GM12878 (cell line): Measurements from ENCODE around the gene ZBTB5. TPM values are rescaled to one million over a fixed set of nuclear protein-coding genes. Genes with fewer than 3 reads are reported as not detected.

Experiments
- CREB1 ChIP-seq: IDR thresholded peaks from 2 replicates; pipeline ENCODE4 v1.6.1; 2012; ENCODE audit warnings: low read depth, mild to moderate bottlenecking, inconsistent platforms
- EP300 ChIP-seq, 2 experiments: fragments of 150-350 bp in 1 of 2; IDR thresholded peaks; 2 replicates each; pipeline ENCODE4 v1.6.1; 2011 to 2012; ENCODE audit warnings: low read depth in 2 of 2, low read length in 2 of 2, borderline replicate concordance in 1 of 2, improper control_type of control experiment in 1 of 2, inconsistent platforms in 1 of 2; ENCODE audit not compliant: control insufficient read depth in 1 of 2
- GATAD2B ChIP-seq: fragments of 450-650 bp; conservative IDR thresholded peaks from 2 replicates; pipeline ENCODE4 v1.6.1; 2017; ENCODE audit warnings: low read depth, mild to moderate bottlenecking, moderate library complexity
- HDGF ChIP-seq: fragments of 450-650 bp; IDR thresholded peaks from 2 replicates; pipeline ENCODE4 v1.6.1; 2016; ENCODE audit warnings: antibody characterized with exemption
- IKZF1 ChIP-seq: fragments of 450-650 bp; conservative IDR thresholded peaks from 2 replicates; pipeline ENCODE4 v1.6.1; 2017; ENCODE audit warnings: antibody characterized with exemption, mild to moderate bottlenecking
- IKZF2 ChIP-seq, 2 experiments: fragments of 450-650 bp; IDR thresholded peaks; 2 replicates each; pipeline ENCODE4 v1.6.1; 2017; ENCODE audit warnings: mild to moderate bottlenecking in 2 of 2, moderate library complexity in 2 of 2
- MTA2 ChIP-seq: fragments of 450-650 bp; IDR thresholded peaks from 2 replicates; pipeline ENCODE4 v1.6.1; 2016; ENCODE audit warnings: low read depth, mild to moderate bottlenecking, moderate library complexity
- MYB ChIP-seq: fragments of 150-350 bp; IDR thresholded peaks from 2 replicates; pipeline ENCODE4 v1.6.1; 2014; ENCODE audit warnings: mild to moderate bottlenecking, low read depth, low read length, borderline replicate concordance
- PAX5 ChIP-seq: IDR thresholded peaks from 2 replicates; pipeline ENCODE4 v1.6.1; 2011; ENCODE audit warnings: low read depth, low read length, borderline replicate concordance
- POLR2AphosphoS5 ChIP-seq: IDR thresholded peaks from 2 replicates; pipeline ENCODE4 v1.6.1; 2011; ENCODE audit warnings: mild to moderate bottlenecking, low read length, inconsistent platforms
- RBBP5 ChIP-seq: fragments of 200-600 bp; sonication (generic); conservative IDR thresholded peaks from 2 replicates; pipeline ENCODE4 v1.6.1; 2016
- SUPT20H ChIP-seq: IDR thresholded peaks from 2 replicates; pipeline ENCODE4 v1.6.1; 2011; ENCODE audit warnings: low read depth, mild to moderate bottlenecking, low read length, moderate library complexity, borderline replicate concordance; ENCODE audit not compliant: control insufficient read depth
- ZNF207 ChIP-seq: fragments of 450-650 bp; IDR thresholded peaks from 2 replicates; pipeline ENCODE4 v1.6.1; 2014; ENCODE audit warnings: antibody characterized with exemption, mild to moderate bottlenecking, borderline replicate concordance
- polyA plus RNA-seq, 11 experiments: library from polyadenylated mRNA; depleted of rRNA in 4 of 11; unstranded in 6 of 11; stranded (reverse) in 5 of 11; fragments of >200 nt; fragmentation: Nextera tagmentation in 4 of 11; fragmentation: Illumina TruSeq in 1 of 11; extraction: Ambion mirVana in 4 of 11; extraction: Trizol in 1 of 11; gene quantifications; 1 replicate in 1 of 11; 2 replicates in 10 of 11; pipeline versions ENCODE4 v1.2.1 to v1.2.3, GENCODE V29; 2011 to 2016; ENCODE audit warnings: inconsistent platforms in 2 of 11, missing spikeins in 2 of 11, low read depth in 1 of 11
- total RNA-seq, 4 experiments: library from RNA; depleted of rRNA in 3 of 4; stranded (reverse); fragments of >200 nt in 3 of 4; fragmentation: Illumina TruSeq in 1 of 4; extraction: Trizol in 1 of 4; gene quantifications; 2 replicates each; pipeline versions ENCODE4 v1.2.1 to v1.2.3, GENCODE V29; 2013 to 2021
- TF ChIP-seq, protein P1 (sequence below): fragments of 450-650 bp; IDR thresholded peaks from 2 replicates; pipeline ENCODE4 v1.6.1; 2016; ENCODE audit warnings: mild to moderate bottlenecking
- TF ChIP-seq, protein P2 (sequence below): fragments of 450-650 bp; conservative IDR thresholded peaks from 2 replicates; pipeline ENCODE4 v1.6.1; 2017; ENCODE audit warnings: mild to moderate bottlenecking, moderate library complexity

ZBTB5 gene
- total and polyA plus RNA-seq, 10 of the 15 experiments (the other 5 are each of a cell fraction or from before 2014, with no cell fraction given) = 1.4 to 32.5 (median 12.1) TPM

DNA sequence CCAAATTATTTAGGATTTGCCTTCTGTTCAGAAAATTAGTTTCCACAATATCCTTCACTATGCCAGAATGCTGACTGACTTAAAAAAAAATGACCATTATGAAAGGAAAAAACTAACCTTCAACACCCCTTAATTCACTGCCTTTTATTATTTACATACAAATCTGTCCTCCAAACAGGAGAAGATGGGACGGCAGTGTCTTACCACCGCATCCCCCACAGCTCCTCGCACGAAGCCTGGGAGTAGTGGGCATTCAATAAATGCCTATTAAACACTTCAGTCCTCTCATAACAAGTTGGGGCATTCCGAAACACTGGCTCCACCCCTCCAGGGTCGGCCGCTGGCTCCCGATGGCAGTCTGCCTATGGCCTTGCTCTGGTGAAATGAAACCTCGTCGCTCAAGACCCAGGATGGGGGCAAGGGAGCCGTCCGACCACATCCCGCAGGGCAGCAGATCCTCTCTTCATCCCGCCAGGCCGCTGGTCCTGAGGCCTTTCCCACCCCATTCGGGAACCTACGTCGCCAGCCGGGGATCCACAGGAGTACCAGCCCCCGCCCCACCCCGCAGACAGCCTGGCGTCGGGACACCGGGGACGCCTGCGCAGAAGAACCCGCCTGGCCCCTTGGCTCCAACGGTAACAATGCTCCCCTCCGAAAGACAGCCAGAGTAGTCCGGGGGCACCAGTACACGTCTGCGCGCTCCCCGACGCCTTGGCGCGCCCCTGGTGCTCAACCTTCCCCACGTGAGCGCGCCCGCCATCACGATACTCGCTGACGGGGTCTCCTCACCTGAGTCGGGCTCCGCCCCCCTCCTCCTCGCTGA lies 613 bp downstream of the ZBTB5 start (continued):
- 0 out of 2 replicates have a peak, but pooled peaks have one; percentile 28 for TF ChIP-seq MYB
- TF ChIP-seq PAX5 = 0 out of 2 replicates have a peak, but pooled peaks have one; percentile 14
- TF ChIP-seq, protein P1, sequence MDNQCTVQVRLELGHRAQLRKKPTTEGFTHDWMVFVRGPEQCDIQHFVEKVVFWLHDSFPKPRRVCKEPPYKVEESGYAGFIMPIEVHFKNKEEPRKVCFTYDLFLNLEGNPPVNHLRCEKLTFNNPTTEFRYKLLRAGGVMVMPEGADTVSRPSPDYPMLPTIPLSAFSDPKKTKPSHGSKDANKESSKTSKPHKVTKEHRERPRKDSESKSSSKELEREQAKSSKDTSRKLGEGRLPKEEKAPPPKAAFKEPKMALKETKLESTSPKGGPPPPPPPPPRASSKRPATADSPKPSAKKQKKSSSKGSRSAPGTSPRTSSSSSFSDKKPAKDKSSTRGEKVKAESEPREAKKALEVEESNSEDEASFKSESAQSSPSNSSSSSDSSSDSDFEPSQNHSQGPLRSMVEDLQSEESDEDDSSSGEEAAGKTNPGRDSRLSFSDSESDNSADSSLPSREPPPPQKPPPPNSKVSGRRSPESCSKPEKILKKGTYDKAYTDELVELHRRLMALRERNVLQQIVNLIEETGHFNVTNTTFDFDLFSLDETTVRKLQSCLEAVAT = peak; percentile 50; the same call in 1 of the 2 replicates
- TF ChIP-seq RBBP5 = 0 out of 2 replicates have a peak, but pooled peaks have one; percentile 38
- TF ChIP-seq, protein P2, sequence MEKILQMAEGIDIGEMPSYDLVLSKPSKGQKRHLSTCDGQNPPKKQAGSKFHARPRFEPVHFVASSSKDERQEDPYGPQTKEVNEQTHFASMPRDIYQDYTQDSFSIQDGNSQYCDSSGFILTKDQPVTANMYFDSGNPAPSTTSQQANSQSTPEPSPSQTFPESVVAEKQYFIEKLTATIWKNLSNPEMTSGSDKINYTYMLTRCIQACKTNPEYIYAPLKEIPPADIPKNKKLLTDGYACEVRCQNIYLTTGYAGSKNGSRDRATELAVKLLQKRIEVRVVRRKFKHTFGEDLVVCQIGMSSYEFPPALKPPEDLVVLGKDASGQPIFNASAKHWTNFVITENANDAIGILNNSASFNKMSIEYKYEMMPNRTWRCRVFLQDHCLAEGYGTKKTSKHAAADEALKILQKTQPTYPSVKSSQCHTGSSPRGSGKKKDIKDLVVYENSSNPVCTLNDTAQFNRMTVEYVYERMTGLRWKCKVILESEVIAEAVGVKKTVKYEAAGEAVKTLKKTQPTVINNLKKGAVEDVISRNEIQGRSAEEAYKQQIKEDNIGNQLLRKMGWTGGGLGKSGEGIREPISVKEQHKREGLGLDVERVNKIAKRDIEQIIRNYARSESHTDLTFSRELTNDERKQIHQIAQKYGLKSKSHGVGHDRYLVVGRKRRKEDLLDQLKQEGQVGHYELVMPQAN = peak; percentile 77
- no peak for TF ChIP-seq MTA2
- peak; percentile 74 for TF ChIP-seq IKZF1
- no peak for TF ChIP-seq SUPT20H
- 0 out of 2 replicates have a peak, but pooled peaks have one; percentile 68 for TF ChIP-seq GATAD2B
- TF ChIP-seq IKZF2 (IDR thresholded peaks at IDR 0.05) = peak; percentile 41 to 68; a peak in 2 of 4 replicates
- no peak; the same call in 1 of the 2 replicates for TF ChIP-seq CREB1
- no peak for TF ChIP-seq ZNF207
- 0 out of 4 replicates have a peak, but pooled peaks of 1 of the 2 experiments have one; percentile 24 for TF ChIP-seq EP300 (IDR thresholded peaks at IDR 0.05; ENCODE audit: borderline replicate concordance in 1 of 2, control insufficient read depth in 1 of 2, low read depth in 2 of 2, low read length in 2 of 2)
- peak; percentile 89 for TF ChIP-seq POLR2AphosphoS5
- TF ChIP-seq HDGF = 0 out of 2 replicates have a peak, but pooled peaks have one; percentile 20
